Chondrocyte (in vitro differentiated cells): ENCODE data around the gene GNB5. TPM values are rescaled to one million over a fixed set of nuclear protein-coding genes. Genes with fewer than 3 reads are reported as not detected.
A peak's percentile ranks its signal among the peaks of the same experiment; 100 is the strongest.

ENCODE experiments used
- DNase-seq: peaks from one replicate; pipeline ENCODE4 v3.0.0; 2021; ENCODE audit warnings: mixed read lengths, low spot score
- H3K27ac Mint-ChIP-seq: one replicate; pipeline ENCODE4 v1.8.0; 2021; ENCODE audit warnings: mild to moderate bottlenecking, moderate library complexity, mixed read lengths; ENCODE audit not compliant: unreplicated experiment
- H3K27me3 Mint-ChIP-seq: 2 replicates; pipeline ENCODE4 v1.8.0; 2021; ENCODE audit warnings: low read depth, mixed read lengths
- H3K36me3 Mint-ChIP-seq: 2 replicates; pipeline ENCODE4 v1.8.0; 2021; ENCODE audit warnings: low read depth, mixed read lengths
- H3K4me1 Mint-ChIP-seq: 2 replicates; pipeline ENCODE4 v1.8.0; 2021; ENCODE audit warnings: low read depth, mild to moderate bottlenecking, mixed read lengths
- H3K4me3 Mint-ChIP-seq: one replicate; pipeline ENCODE4 v1.8.0; 2021; ENCODE audit warnings: mild to moderate bottlenecking, moderate library complexity, mixed read lengths; ENCODE audit not compliant: unreplicated experiment
- H3K9me3 Mint-ChIP-seq: 2 replicates; pipeline ENCODE4 v1.8.0; 2021; ENCODE audit warnings: low read depth, mixed read lengths
- CTCF ChIP-seq: fragments of 200-600 bp; sonication (generic); IDR thresholded peaks from 2 replicates; pipeline ENCODE4 v1.5.0; 2021; ENCODE audit warnings: antibody characterized with exemption, mild to moderate bottlenecking, moderate library complexity
- total RNA-seq: library from RNA; stranded (reverse); gene quantifications from 3 replicates; pipeline ENCODE4 v1.2.1, GENCODE V29; 2021

Gene GNB5
- total RNA-seq, 1 donor from 2014 or later: 25.7 TPM

GRCh38 chr15:52143873-52144272 lies 47.3 kb downstream of the GNB5 start:
- DNase-seq: no peak
- Mint-ChIP-seq H3K27me3 (no peaks in the 10 kb centered on the region), H3K4me1 (peaks cover 31% of the 10 kb centered on the region), H3K36me3 (peaks cover 13% of the 10 kb centered on the region), H3K4me3 (no peak overlapping the region), H3K9me3 (no peaks in the 10 kb centered on the region), H3K27ac (peak overlapping the region; percentile 74)
- no peak for TF ChIP-seq CTCF

GRCh38 chr15:52140646-52141045 lies 50.5 kb downstream of the GNB5 start:
- no peak overlapping the region for H3K27ac Mint-ChIP-seq
- TF ChIP-seq CTCF: no peak

GRCh38 chr15:52139599-52140462 lies 51.4 kb downstream of the GNB5 start:
- TF ChIP-seq CTCF: peak; percentile 88
- H3K4me3 Mint-ChIP-seq: no peak overlapping the region
- no peak for DNase-seq
- peaks cover 44% of the 10 kb centered on the region for H3K4me1 Mint-ChIP-seq
- peaks cover 9% of the 10 kb centered on the region for H3K36me3 Mint-ChIP-seq
- peak overlapping the region; percentile 49 for H3K27ac Mint-ChIP-seq
- H3K9me3 Mint-ChIP-seq: no peaks in the 10 kb centered on the region
- H3K27me3 Mint-ChIP-seq: no peaks in the 10 kb centered on the region

More at GRCh38 chr15:52140646-52141045, 50.5 kb downstream of the GNB5 start:
- DNase-seq: no peak
- H3K4me1 Mint-ChIP-seq: peaks cover 46% of the 10 kb centered on the region
- no peaks in the 10 kb centered on the region for H3K9me3 Mint-ChIP-seq
- H3K27me3 Mint-ChIP-seq: no peaks in the 10 kb centered on the region
- H3K4me3 Mint-ChIP-seq: no peak overlapping the region
- peaks cover 9% of the 10 kb centered on the region for H3K36me3 Mint-ChIP-seq

- Mint-ChIP-seq H3K27me3 (no peaks in the 10 kb centered on the region), H3K36me3 (peaks cover 10% of the 10 kb centered on the region), H3K4me3 (no peak overlapping the region), H3K27ac (no peak overlapping the region), H3K4me1 (peaks cover 27% of the 10 kb centered on the region), H3K9me3 (no peaks in the 10 kb centered on the region)
- DNase-seq: no peak
- no peak for TF ChIP-seq CTCF
Measured at GRCh38 chr15:52137432-52138357, 53.5 kb downstream of the GNB5 start.

GRCh38 chr15:52136442-52136980 lies 54.7 kb downstream of the GNB5 start:
- no peak overlapping the region for H3K4me3 Mint-ChIP-seq
- peaks cover 16% of the 10 kb centered on the region for H3K36me3 Mint-ChIP-seq
- H3K9me3 Mint-ChIP-seq: no peaks in the 10 kb centered on the region
- H3K4me1 Mint-ChIP-seq: peaks cover 27% of the 10 kb centered on the region
- no peak for DNase-seq
- no peaks in the 10 kb centered on the region for H3K27me3 Mint-ChIP-seq
- H3K27ac Mint-ChIP-seq: no peak overlapping the region
- TF ChIP-seq CTCF: no peak
